HG03025 (cell line): ENCODE results near the gene CUX1.

Experiments used
- ATAC-seq: cut with Tn5 transposase; IDR thresholded peaks from one replicate; pipeline ENCODE4 v1.9.1; 2021; ENCODE audit warnings: mild to moderate bottlenecking, moderate library complexity; ENCODE audit not compliant: unreplicated experiment, low FRiP score

The CUX1 gene

GRCh38 chr7:102270178-102270887, 452.9 kb downstream of the CUX1 start:
- no peak for ATAC-seq

GRCh38 chr7:102271158-102271798, 453.9 kb downstream of the CUX1 start:
- no peak for ATAC-seq

GRCh38 chr7:102272075-102272916, 454.9 kb downstream of the CUX1 start:
- no peak for ATAC-seq

GRCh38 chr7:102272917-102273748, 455.7 kb downstream of the CUX1 start:
- no peak for ATAC-seq

GRCh38 chr7:102273749-102274712, 456.6 kb downstream of the CUX1 start:
- no peak for ATAC-seq

GRCh38 chr7:102275123-102275703, 457.8 kb downstream of the CUX1 start:
- ATAC-seq, result no peak

GRCh38 chr7:102277901-102278300, 460.5 kb downstream of the CUX1 start:
- no peak for ATAC-seq

- ATAC-seq, result no peak
Observed at GRCh38 chr7:102279537-102280400, 462.3 kb downstream of the CUX1 start.

- ATAC-seq, result no peak
Observed at GRCh38 chr7:102280521-102280920, 463.1 kb downstream of the CUX1 start.

GRCh38 chr7:102281785-102282184, 464.4 kb downstream of the CUX1 start:
- ATAC-seq, result no peak

GRCh38 chr7:102282465-102283362, 465.3 kb downstream of the CUX1 start:
- ATAC-seq, result no peak

GRCh38 chr7:102283477-102284189, 466.2 kb downstream of the CUX1 start:
- no peak for ATAC-seq

GRCh38 chr7:102284399-102284798, 467.0 kb downstream of the CUX1 start:
- ATAC-seq, result no peak

GRCh38 chr7:102284891-102285539, 467.6 kb downstream of the CUX1 start:
- no peak for ATAC-seq

GRCh38 chr7:102285540-102286236, 468.3 kb downstream of the CUX1 start:
- no peak for ATAC-seq
